NB4 (cell line): ENCODE measurements around the gene EID1.

Experiments used
- CTCF ChIP-seq: IDR thresholded peaks from one replicate; pipeline ENCODE4 v1.5.1; 2012; ENCODE audit warnings: low read depth, low read length
- MYC ChIP-seq: IDR thresholded peaks from 2 replicates; pipeline ENCODE4 v1.6.1; 2011; ENCODE audit warnings: low read depth, low read length
- POLR2A ChIP-seq: IDR thresholded peaks from 2 replicates; pipeline ENCODE4 v1.6.1; 2011; ENCODE audit warnings: mild to moderate bottlenecking; ENCODE audit not compliant: insufficient read length; ENCODE audit errors: extremely low read depth

GRCh38 chr15:48842501-48842900, 35.4 kb upstream of the EID1 start:
- TF ChIP-seq MYC = no peak
- TF ChIP-seq POLR2A = no peak
- no peak for TF ChIP-seq CTCF
